Germinal center (tissue), 1 donor: ENCODE measurements around the gene PHB1.
"Not testable (repeated sequence)": the region's sequence is repeated elsewhere in the genome, so short reads cannot be mapped to it uniquely, and the experiment has no call there.

Experiments used
- DNase-seq: peaks from one replicate; pipeline ENCODE4 v3.0.0; 2012; ENCODE audit warnings: mixed read lengths, low spot score

Gene PHB1

GRCh38 chr17:49381033-49381432 is 33.6 kb downstream of the PHB1 start:
- no peak for DNase-seq

DNA sequence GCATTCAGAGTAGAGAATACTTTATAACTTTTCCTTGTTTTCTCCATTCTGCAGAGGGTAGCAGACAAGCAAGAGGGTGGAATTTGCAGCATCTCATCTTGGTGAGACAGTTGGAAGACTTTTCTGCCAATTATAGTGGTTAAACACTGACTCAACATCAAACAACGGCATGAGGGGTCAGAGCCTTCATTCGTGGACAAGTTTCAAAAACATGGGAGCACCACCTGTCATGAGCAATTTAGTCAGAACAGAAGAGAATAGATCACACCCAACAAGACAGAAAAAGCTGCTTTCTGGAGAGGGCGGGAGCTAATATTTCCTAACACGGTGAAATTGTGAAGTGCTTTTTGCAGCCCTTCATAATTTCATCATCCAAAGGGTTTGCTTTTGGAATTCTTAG is 34.8 kb downstream of the PHB1 start:
- DNase-seq = no peak

DNA sequence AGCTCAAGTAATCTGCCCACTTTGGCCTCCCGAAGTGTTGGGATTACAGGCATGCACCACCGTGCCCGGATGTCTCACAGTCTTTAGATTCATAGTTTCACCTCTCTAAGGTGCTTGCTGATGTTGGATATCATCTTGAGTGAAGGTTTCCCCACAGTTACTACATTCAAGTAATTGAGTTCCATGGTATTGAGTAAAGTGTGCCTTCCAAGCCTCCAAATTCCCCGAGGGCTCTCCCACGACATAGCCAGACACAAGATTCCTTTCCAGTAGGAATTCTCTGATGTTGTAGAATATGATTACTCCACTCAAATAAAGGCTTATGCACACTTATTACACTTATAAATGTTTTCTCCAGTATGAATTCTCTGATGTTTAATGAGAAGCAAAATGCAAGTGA is 36.4 kb downstream of the PHB1 start:
- no peak for DNase-seq

DNA sequence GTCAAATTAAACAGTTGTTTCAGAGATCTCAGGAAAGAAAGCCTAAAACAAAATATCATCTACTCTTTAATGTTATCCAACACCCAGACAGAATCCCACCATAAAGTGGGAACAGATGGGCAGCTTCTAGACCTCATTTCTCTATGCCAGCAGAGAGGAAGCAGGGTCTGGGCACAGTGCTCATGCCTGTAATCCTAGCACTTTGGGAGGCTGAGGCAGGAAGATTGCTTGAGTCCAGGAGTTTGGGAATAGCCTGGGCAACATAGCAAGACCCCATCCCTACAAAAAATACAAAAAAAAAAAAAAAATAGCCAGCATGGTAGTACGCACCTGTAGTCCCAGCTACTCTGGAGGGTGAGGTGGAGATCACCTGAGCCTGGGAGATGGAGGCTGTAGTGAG is 39.1 kb downstream of the PHB1 start:
- no peak for DNase-seq

- no peak for DNase-seq
These were observed 41.6 kb downstream of the PHB1 start for GRCh38 chr17:49373115-49373514.

- no peak for DNase-seq
These were observed 42.3 kb downstream of the PHB1 start for GRCh38 chr17:49372425-49372824.

DNA sequence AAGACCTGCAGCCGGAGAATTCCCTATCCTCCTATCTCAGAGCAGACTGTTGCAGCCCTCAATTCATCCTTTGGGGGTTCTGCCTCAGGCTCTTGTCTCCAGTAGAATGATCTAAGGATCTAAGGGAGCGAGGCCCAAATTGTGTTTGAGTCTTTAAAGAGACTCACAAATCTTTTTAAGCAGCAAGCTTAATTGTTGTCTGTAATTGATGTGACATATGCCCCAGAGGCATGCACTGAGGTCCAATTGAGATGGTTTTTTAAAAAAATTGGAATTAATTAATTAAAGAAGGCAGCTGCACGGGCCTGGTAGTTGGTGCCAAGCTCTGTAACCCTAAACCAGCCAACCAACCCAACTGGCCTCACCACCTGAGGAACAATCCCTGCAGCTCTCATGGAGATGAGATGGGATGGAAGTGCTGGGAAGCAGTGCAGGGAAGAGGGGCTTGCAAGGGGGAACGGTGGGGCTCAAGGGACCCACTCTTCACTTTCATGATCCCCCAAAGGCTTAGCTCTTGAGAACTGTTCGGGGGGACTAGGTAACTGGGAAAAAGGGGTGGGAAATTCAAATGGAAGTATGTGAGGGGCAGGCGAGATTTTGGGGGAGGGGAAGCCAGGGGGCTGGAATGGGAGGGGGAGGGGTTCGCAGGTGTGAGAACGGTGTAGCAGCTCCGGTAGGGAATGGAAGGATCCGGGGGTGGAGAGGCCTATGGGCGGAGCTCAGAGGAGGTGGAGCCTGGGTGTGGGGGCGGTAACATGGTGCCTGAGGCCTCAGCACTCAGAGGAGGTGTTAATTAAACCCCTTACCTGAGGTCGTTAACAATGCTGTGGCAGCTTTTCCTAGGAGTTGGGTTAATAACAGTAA is 43.5 kb downstream of the PHB1 start:
- DNase-seq = no peak

- no peak for DNase-seq
These were observed 44.9 kb downstream of the PHB1 start for GRCh38 chr17:49369760-49370159.

DNA sequence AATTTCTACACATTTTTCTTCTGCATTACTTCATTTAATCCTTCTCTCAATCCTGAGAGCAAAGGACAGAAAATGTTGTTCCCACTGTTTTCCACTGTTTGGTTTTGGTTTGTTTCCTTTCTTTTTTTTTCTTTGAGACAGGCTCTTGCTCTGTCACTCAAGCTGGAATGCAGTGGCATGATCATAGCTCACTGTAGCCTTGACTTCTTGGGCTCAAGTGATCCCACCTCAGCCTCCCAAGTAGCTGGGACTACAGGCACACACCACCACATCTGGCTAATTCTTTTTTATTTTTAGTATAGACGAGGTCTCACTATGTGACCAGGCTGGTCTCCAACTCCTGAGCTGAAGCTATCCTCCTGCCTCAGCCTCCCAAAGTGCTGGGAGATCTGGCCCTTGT is 45.6 kb downstream of the PHB1 start:
- DNase-seq = no peak

GRCh38 chr17:49365667-49366066 is 49.0 kb downstream of the PHB1 start:
- peak; percentile 21 for DNase-seq

DNA sequence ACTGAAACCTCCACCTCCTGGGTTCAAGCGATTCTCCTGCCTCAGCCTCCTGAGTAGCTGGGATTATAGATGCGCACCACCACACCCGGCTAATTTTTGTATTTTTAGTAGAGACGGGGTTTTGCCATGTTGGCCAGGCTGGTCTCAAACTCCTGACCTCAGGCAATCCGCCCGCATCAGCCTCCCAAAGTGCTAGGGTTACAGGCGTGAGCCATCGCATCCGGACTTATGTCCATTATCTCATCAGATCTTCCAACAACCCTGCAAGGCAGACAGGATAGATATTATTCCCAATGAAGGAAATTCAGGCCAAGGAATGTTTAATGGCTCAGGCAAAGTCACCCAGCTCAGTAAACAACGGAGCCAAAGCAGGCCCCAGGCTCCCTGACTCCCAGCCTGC is 49.6 kb downstream of the PHB1 start:
- not testable (repeated sequence) for DNase-seq

DNA sequence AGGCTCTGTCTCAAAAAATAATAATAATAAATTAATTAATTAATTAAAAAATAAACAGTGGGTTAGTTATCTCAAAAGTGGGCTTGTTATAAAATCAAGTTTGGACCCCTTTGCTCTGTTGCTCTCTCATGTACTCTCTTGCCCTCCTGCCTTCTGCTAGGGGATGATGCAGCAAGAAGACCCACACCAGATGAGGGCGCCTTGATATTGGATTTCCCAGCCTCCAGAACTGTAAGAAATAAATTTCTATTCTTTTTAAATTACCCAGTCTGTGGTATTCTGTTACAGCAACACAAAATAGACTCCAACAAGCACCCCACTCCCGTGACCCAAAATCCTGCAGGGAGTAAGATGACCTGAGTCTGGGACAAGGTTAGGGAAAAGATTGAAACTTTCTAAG is 50.6 kb downstream of the PHB1 start:
- no peak for DNase-seq

DNA sequence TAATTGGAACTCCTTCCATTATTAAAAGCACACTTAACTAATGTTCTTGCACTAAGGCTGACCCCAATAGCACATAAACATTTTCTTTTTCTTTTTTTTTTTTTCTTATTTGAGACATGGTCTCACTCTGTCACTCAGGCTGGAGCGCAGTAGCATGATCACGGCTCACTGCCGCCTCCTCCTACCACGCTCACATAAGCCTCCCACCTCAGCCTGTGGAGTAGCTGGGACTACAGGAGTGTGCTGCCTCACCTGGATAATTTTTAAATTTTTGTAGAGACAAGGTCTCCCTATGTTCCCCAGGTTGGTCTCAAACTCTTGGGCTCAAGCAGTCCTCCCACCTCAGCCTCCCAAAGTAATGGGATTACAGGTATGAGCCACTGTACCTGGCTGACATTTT is 51.4 kb downstream of the PHB1 start:
- DNase-seq = no peak

DNA sequence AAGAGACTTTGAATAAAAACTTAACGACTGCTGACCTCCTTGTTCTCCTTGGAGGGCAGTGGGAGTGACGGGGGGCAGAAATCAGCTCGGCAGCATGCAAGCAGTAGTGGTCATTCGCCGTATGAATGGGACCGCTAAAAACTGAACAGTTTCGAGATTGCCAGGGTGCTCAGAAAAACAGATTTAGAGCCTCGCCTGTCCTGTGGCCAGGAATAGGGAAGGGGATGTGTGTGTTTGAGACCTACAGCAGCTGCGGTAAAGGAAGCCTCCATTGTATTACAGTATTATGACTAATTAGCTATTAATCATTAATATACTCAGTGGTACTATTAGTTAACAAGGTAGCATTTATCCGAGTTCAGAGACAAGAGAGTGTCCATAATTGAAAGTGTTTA is 52.0 kb downstream of the PHB1 start:
- DNase-seq = peak; percentile 10

- peak; percentile 99 for DNase-seq
These were observed 52.6 kb downstream of the PHB1 start, which contains the start of gene ZNF652 for GRCh38 chr17:49361902-49362722. ZNF652 (minus strand) TSS chr17:49362250; CDS start chr17:49317725, 44,525 bp downstream.

GRCh38 chr17:49361129-49361901 is 53.4 kb downstream of the PHB1 start:
- peak; percentile 77 for DNase-seq

DNA sequence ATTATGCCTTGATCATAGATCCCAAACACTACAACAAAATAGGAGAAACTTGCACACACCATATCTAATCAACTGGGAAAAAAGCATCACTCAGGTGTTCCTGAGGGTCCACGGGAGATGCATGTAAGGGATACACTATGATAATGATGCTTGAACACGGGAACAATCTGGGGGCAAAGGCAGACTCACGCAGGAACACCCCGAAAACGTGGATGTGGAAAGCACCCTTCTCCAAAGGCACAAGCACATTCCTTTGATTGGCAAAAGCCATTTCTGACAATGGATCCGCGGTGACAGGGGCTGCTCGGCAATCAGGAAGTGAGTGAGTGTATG is 53.9 kb downstream of the PHB1 start:
- no peak for DNase-seq

- no peak for DNase-seq
These were observed 54.5 kb downstream of the PHB1 start for GRCh38 chr17:49359990-49360795.

DNA sequence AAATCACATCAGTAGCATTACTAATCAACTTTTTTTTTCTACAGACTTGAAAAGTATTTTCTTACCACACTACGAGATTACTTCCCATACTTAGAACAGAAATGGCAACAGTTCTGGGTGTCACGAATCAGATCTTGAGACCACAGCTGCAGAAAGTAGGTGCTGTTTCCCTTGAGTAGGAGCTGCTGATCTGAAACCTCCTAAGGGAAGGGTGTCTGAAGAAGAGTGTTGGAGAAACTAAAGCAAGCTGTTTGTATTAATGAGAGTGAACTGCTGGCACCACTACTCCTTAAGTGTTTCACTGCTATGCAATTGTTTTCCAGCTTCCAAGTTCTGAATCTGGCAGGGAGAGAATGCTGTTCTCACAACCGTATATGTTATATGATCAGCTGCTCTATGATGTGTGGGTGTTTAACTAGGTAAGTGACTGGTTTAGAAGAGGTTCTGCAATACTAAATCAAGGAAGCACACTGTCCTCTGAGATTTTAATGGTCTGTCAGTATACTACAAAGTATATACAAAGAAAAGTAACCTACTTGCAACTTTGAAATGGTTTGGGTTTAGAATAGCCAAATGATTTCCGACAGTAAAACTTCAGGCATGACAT is 55.9 kb downstream of the PHB1 start:
- DNase-seq = no peak

- no peak for DNase-seq
These were observed 57.2 kb downstream of the PHB1 start for GRCh38 chr17:49357516-49357915.

GRCh38 chr17:49356320-49356719 is 58.4 kb downstream of the PHB1 start:
- DNase-seq = no peak
